PC-3 (cell line): ENCODE measurements around the gene HECW1. TPM values are rescaled to one million over a fixed set of nuclear protein-coding genes. Genes with fewer than 3 reads are reported as not detected.

Experiments
- ATAC-seq: fragments of 200-7000 bp; cut with Tn5 transposase; 2 replicates; pipeline ENCODE4 v1.9.1; 2020; ENCODE audit warnings: mild to moderate bottlenecking, moderate library complexity
- BruUV-seq: library from RNA; stranded (reverse); fragments of 400-500 nt; replicated peaks from 2 replicates; lab custom pipeline; 2021; lab: Mats Ljungman, UMichigan
- CTCF ChIA-PET: fragments of 300-600 bp; sonication (Branson Sonifier 250); formaldehyde crosslinking; loops from one replicate; lab custom pipeline; 2022; ENCODE audit warnings: antibody characterized with exemption; lab: Charles Lee
- POLR2A ChIA-PET: fragments of 300-600 bp; sonication (Branson Sonifier 250); formaldehyde crosslinking; loops from one replicate; lab custom pipeline; 2022; ENCODE audit warnings: antibody characterized with exemption; ENCODE audit not compliant: unreplicated experiment; lab: Charles Lee
- DNase-seq: peaks from one replicate; pipeline ENCODE4 v3.0.0-alpha.2; 2015
- H2AFZ ChIP-seq: fragments of 300-600 bp; sonication (generic); 2 replicates; pipeline ENCODE4 v1.6.0; 2016; ENCODE audit warnings: antibody characterized with exemption, low read length
- H3F3A ChIP-seq: fragments of 300-600 bp; sonication (generic); one replicate; pipeline ENCODE4 v1.6.0; 2017; ENCODE audit warnings: antibody characterized with exemption, low read length, control low read depth, mild to moderate bottlenecking; ENCODE audit not compliant: unreplicated experiment
- H3K27ac ChIP-seq: fragments of 300-600 bp; sonication (generic); 2 replicates; pipeline ENCODE4 v1.5.1; 2016; ENCODE audit warnings: mild to moderate bottlenecking, low read length
- H3K27me3 ChIP-seq: fragments of 300-600 bp; sonication (generic); 2 replicates; pipeline ENCODE4 v1.6.1; 2016; ENCODE audit warnings: low read length, mixed read lengths
- H3K36me3 ChIP-seq: fragments of 300-600 bp; sonication (generic); 2 replicates; pipeline ENCODE4 v1.6.1; 2016; ENCODE audit warnings: low read depth, mixed run types, low read length, mixed read lengths
- H3K4me1 ChIP-seq: fragments of 300-600 bp; sonication (generic); 2 replicates; pipeline ENCODE4 v1.5.1; 2016; ENCODE audit warnings: low read length; ENCODE audit not compliant: insufficient read depth
- H3K4me2 ChIP-seq: fragments of 300-600 bp; sonication (generic); 2 replicates; pipeline ENCODE4 v1.6.0; 2016; ENCODE audit warnings: low read length
- H3K4me3 ChIP-seq: fragments of 300-600 bp; sonication (generic); 2 replicates; pipeline ENCODE4 v1.5.1; 2016; ENCODE audit warnings: mild to moderate bottlenecking, low read length, mixed read lengths
- H3K79me2 ChIP-seq: fragments of 300-600 bp; sonication (generic); 2 replicates; pipeline ENCODE4 v1.6.1; 2017; ENCODE audit warnings: low read length, mixed read lengths
- H3K9ac ChIP-seq: fragments of 300-600 bp; sonication (generic); 2 replicates; pipeline ENCODE4 v1.6.0; 2016; ENCODE audit warnings: mild to moderate bottlenecking, low read length
- H3K9me2 ChIP-seq: fragments of 300-600 bp; sonication (generic); replicated peaks from 2 replicates; pipeline ENCODE4 v1.6.1; 2016; ENCODE audit warnings: mixed run types, low read length, mixed read lengths
- H3K9me3 ChIP-seq: fragments of 300-600 bp; sonication (generic); 2 replicates; pipeline ENCODE4 v1.6.1; 2016; ENCODE audit warnings: low read length, mixed read lengths
- H4K20me1 ChIP-seq: fragments of 300-600 bp; sonication (generic); 2 replicates; pipeline ENCODE4 v1.6.1; 2016; ENCODE audit warnings: low read length, mixed read lengths
- EZH2 ChIP-seq: fragments of 300-600 bp; sonication (generic); IDR thresholded peaks from one replicate; pipeline ENCODE4 v1.6.1; 2017; ENCODE audit warnings: antibody characterized with exemption, mild to moderate bottlenecking, low read length; ENCODE audit not compliant: unreplicated experiment
- EZH2phosphoT487 ChIP-seq: fragments of 300-600 bp; sonication (generic); IDR thresholded peaks from 2 replicates; pipeline ENCODE4 v1.6.1; 2018; ENCODE audit warnings: mild to moderate bottlenecking, antibody characterized with exemption, low read length, borderline replicate concordance
- intact Hi-C: fragments of 100-400 bp; cut with micrococcal nuclease; formaldehyde crosslinking; loops from 2 replicates; pipeline ENCODE4 v1.9.0; 2023
- total RNA-seq: library from RNA; depleted of rRNA; stranded (reverse); fragments of >200 nt; gene quantifications from 2 replicates; pipeline ENCODE4 v1.2.3, GENCODE V29; 2014
- TF ChIP-seq, protein P1 (sequence below): fragments of 300-600 bp; sonication (generic); conservative IDR thresholded peaks from 2 replicates; pipeline ENCODE4 v1.5.1; 2017; ENCODE audit warnings: antibody characterized with exemption, low read depth, mild to moderate bottlenecking, low read length

The HECW1 gene
- total RNA-seq, 1 experiment from 2014 or later = 3.0 TPM

DNA sequence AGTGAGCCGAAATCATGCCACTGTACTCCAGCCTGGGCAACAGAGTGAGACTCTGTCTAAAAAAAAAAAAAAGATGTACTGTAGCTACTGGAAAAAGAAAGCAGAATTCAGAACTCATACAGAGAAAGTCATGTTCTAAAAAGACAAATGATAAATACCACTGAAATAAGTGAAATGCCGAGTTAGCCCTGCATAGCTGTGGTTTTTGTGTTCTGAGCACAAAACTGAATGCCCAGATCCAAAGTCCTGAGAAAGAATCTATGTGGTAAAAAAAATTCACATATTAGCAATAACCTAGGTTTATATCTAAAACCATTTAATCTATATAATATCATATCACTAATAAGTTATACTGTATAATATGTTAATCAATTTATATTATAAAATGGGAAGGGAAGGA, 29.3 kb upstream of the HECW1 start:
- no peaks in the 10 kb centered on the region for H3K36me3 ChIP-seq
- H3K9ac ChIP-seq = no peak overlapping the region
- H4K20me1 ChIP-seq = no peaks in the 10 kb centered on the region
- 0 out of 2 replicates have a peak, but pooled peaks cover 9% of the 10 kb centered on the region for H3K27me3 ChIP-seq
- no peak overlapping the region for H2AFZ ChIP-seq
- no peak overlapping the region for H3K4me3 ChIP-seq
- ATAC-seq (no peak), DNase-seq (no peak)
- H3K79me2 ChIP-seq = no peaks in the 10 kb centered on the region
- ChIA-PET CTCF (no interaction called here), POLR2A (no interaction called here)
- no peaks in the 10 kb centered on the region for H3K9me2 ChIP-seq
- H3F3A ChIP-seq = no peaks in the 10 kb centered on the region
- H3K4me2 ChIP-seq = no peak overlapping the region
- no TSS peak for BruUV-seq
- TF ChIP-seq EZH2 (no peak), EZH2phosphoT487 (no peak)
- TF ChIP-seq, protein P1, sequence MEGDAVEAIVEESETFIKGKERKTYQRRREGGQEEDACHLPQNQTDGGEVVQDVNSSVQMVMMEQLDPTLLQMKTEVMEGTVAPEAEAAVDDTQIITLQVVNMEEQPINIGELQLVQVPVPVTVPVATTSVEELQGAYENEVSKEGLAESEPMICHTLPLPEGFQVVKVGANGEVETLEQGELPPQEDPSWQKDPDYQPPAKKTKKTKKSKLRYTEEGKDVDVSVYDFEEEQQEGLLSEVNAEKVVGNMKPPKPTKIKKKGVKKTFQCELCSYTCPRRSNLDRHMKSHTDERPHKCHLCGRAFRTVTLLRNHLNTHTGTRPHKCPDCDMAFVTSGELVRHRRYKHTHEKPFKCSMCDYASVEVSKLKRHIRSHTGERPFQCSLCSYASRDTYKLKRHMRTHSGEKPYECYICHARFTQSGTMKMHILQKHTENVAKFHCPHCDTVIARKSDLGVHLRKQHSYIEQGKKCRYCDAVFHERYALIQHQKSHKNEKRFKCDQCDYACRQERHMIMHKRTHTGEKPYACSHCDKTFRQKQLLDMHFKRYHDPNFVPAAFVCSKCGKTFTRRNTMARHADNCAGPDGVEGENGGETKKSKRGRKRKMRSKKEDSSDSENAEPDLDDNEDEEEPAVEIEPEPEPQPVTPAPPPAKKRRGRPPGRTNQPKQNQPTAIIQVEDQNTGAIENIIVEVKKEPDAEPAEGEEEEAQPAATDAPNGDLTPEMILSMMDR = no peak
- peaks cover 2% of the 10 kb centered on the region for H3K4me1 ChIP-seq
- no peaks in the 10 kb centered on the region for H3K9me3 ChIP-seq
- H3K27ac ChIP-seq = no peak overlapping the region
- intact Hi-C loops = no loop called here

DNA sequence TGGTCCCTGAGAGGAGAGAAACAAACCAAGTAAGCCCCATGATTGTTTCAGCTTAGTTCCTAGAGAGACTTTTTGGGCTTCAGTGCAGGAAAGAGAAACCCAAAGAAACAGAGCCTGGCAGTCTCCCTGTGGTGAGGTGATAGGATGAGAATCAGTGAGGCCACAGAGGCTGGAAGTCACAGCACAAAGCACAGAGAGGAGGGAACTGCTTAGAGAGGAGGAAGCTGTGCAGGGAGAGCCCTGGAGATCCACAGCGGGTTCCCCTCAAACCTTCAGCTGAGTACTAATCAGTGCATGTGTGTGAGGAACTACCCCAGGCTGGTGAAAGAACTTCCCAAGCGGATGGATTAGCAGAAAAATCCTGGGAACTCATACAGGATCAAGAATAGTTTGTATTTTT, 27.4 kb upstream of the HECW1 start:
- Histone ChIP-seq H2AFZ (no peak overlapping the region), H3K9me2 (no peaks in the 10 kb centered on the region), H3K9me3 (no peaks in the 10 kb centered on the region), H3K4me3 (no peak overlapping the region), H3K36me3 (no peaks in the 10 kb centered on the region), H3K79me2 (no peaks in the 10 kb centered on the region), H3K9ac (no peak overlapping the region), H3K4me1 (no peaks in the 10 kb centered on the region), H3K27ac (no peak overlapping the region), H3F3A (no peaks in the 10 kb centered on the region), H3K27me3 (peaks cover 16% of the 10 kb centered on the region), H3K4me2 (no peak overlapping the region), H4K20me1 (no peaks in the 10 kb centered on the region)
- CTCF ChIA-PET = no interaction called here
- no TSS peak for BruUV-seq
- POLR2A ChIA-PET = no interaction called here
- ATAC-seq = no peak
- TF ChIP-seq EZH2 (no peak), EZH2phosphoT487 (no peak)
- TF ChIP-seq, protein P1 = no peak
- DNase-seq = no peak
- intact Hi-C loops = no loop called here

DNA sequence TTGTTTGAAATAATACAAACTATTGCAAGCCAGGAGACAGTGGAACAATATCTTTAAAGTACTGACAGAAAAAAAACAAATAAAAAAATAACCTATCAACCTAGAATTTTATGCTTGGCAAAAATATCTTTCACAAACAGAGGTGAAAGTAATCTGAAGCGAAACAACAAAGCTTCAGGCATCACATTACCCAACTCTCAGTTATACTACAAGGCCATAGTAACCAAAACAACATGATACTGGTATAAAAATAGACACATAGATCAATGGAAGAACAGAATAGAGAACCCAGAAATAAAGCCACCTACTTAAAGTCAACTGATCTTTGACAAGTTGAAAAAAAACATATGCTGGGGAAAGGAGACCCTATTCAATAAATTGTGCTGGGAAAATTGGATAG, 26.5 kb upstream of the HECW1 start:
- Histone ChIP-seq H3K9ac (no peak overlapping the region), H3F3A (no peaks in the 10 kb centered on the region), H3K36me3 (no peaks in the 10 kb centered on the region), H3K4me3 (no peak overlapping the region), H3K79me2 (no peaks in the 10 kb centered on the region), H2AFZ (no peak overlapping the region), H3K4me1 (no peaks in the 10 kb centered on the region), H3K9me2 (no peaks in the 10 kb centered on the region), H3K27ac (no peak overlapping the region), H3K27me3 (peaks cover 16% of the 10 kb centered on the region), H3K9me3 (no peaks in the 10 kb centered on the region), H3K4me2 (no peak overlapping the region), H4K20me1 (no peaks in the 10 kb centered on the region)
- no peak for ATAC-seq
- intact Hi-C loops = no loop called here
- BruUV-seq = no TSS peak
- TF ChIP-seq EZH2 = no peak
- TF ChIP-seq EZH2phosphoT487 = no peak
- TF ChIP-seq, protein P1 = no peak
- DNase-seq = no peak
- ChIA-PET CTCF (no interaction called here), POLR2A (no interaction called here)
